SK-N-SH (cell line): ENCODE results near the gene PRRX2. TPM values are rescaled to one million over a fixed set of nuclear protein-coding genes. Genes with fewer than 3 reads are reported as not detected.

Experiments
- CTCF ChIA-PET: fragments of 300-600, 350-600 bp; formaldehyde crosslinking; extraction: SDS; loops from one replicate; lab custom pipeline; 2021; lab: Yijun Ruan, JAX
- POLR2A ChIA-PET: fragments of 350-600 bp; sonication (Branson Sonifier 250); formaldehyde crosslinking; extraction: SDS; loops from one replicate; lab custom pipeline; 2020; ENCODE audit warnings: antibody characterized with exemption, inconsistent platforms; lab: Yijun Ruan, JAX
- DNase-seq: peaks from one replicate; pipeline ENCODE4 v3.0.0; 2012
- H2AFZ ChIP-seq: fragments of 200-600 bp; sonication (generic); 2 replicates; pipeline ENCODE4 v1.8.1; 2016; ENCODE audit warnings: antibody characterized with exemption, mild to moderate bottlenecking, low read depth
- H3F3A ChIP-seq: fragments of 200-600 bp; sonication (generic); replicated peaks from 2 replicates; pipeline ENCODE3; 2016; ENCODE audit warnings: antibody characterized with exemption, mild to moderate bottlenecking; ENCODE audit not compliant: insufficient read depth
- H3K27ac ChIP-seq, 2 experiments: fragments of 200-500 bp in 1 of 2; fragments of 200-600 bp in 1 of 2; sonication (Bioruptor generic) in 1 of 2; sonication (generic), shearing (Covaris generic) in 1 of 2; 2 replicates each; pipeline versions ENCODE4 v1.5.1 to v1.6.1; 2014 to 2016; ENCODE audit warnings: low read depth in 2 of 2, inconsistent platforms in 1 of 2, low read length in 1 of 2, mild to moderate bottlenecking in 1 of 2, mixed read lengths in 1 of 2
- H3K27me3 ChIP-seq: fragments of 200-600 bp; sonication (generic), shearing (Covaris generic); 2 replicates; pipeline ENCODE4 v1.6.1; 2016; ENCODE audit warnings: mixed run types; ENCODE audit not compliant: insufficient read depth
- H3K36me3 ChIP-seq, 2 experiments: fragments of 200-500 bp in 1 of 2; fragments of 200-600 bp in 1 of 2; sonication (Bioruptor generic) in 1 of 2; sonication (generic) in 1 of 2; replicated peaks in 1 of 2; 2 replicates each; pipeline versions ENCODE3 to v1.5.1; 2014 to 2016; ENCODE audit warnings: low read length in 1 of 2, mild to moderate bottlenecking in 1 of 2; ENCODE audit not compliant: insufficient read depth in 2 of 2, control insufficient read depth in 1 of 2
- H3K4me1 ChIP-seq, 2 experiments: fragments of 200-500 bp in 1 of 2; fragments of 200-600 bp in 1 of 2; sonication (Bioruptor generic) in 1 of 2; sonication (generic), shearing (Covaris generic) in 1 of 2; 2 replicates each; pipeline versions ENCODE4 v1.5.1 to v1.6.1; 2014 to 2016; ENCODE audit warnings: low read depth in 1 of 2, low read length in 1 of 2, mixed run types in 1 of 2; ENCODE audit not compliant: insufficient read depth in 2 of 2, control insufficient read depth in 1 of 2
- H3K4me2 ChIP-seq: fragments of 200-600 bp; sonication (generic), shearing (Covaris generic); 2 replicates; pipeline ENCODE4 v1.6.1; 2017; ENCODE audit warnings: mixed run types
- H3K4me3 ChIP-seq, 2 experiments: fragments of 200-500 bp in 1 of 2; fragments of 200-600 bp in 1 of 2; sonication (Bioruptor generic) in 1 of 2; sonication (generic), shearing (Covaris generic) in 1 of 2; 2 replicates each; pipeline versions ENCODE4 v1.5.1 to v1.8.1; 2014 to 2016; ENCODE audit warnings: low read depth in 2 of 2, inconsistent platforms in 1 of 2, low read length in 1 of 2, mild to moderate bottlenecking in 1 of 2, mixed read lengths in 1 of 2, moderate library complexity in 1 of 2
- H3K79me2 ChIP-seq: fragments of 200-600 bp; sonication (generic); 2 replicates; pipeline ENCODE4 v1.8.1; 2017; ENCODE audit warnings: mild to moderate bottlenecking; ENCODE audit not compliant: insufficient read depth
- H3K9ac ChIP-seq: fragments of 200-600 bp; sonication (generic); 2 replicates; pipeline ENCODE4 v1.6.1; 2017; ENCODE audit warnings: mixed run types
- H3K9me2 ChIP-seq: fragments of 200-600 bp; sonication (generic); 2 replicates; pipeline ENCODE4 v1.6.1; 2017; ENCODE audit warnings: mixed run types
- H3K9me3 ChIP-seq: fragments of 200-600 bp; sonication (generic); 2 replicates; pipeline ENCODE4 v1.6.1; 2017; ENCODE audit warnings: mixed run types, mild to moderate bottlenecking, moderate library complexity
- H4K20me1 ChIP-seq: fragments of 200-600 bp; sonication (generic); 2 replicates; pipeline ENCODE4 v1.6.1; 2017; ENCODE audit warnings: mild to moderate bottlenecking, mixed run types; ENCODE audit not compliant: insufficient read depth
- FOXM1 ChIP-seq: IDR thresholded peaks from 2 replicates; pipeline ENCODE4 v1.4.0; 2012; ENCODE audit warnings: low read depth, mild to moderate bottlenecking
- GATA2 ChIP-seq: sonication (generic); formaldehyde crosslinking; IDR thresholded peaks from 2 replicates; pipeline ENCODE4 v1.5.0; 2020; ENCODE audit warnings: mild to moderate bottlenecking, missing genetic modification reagents
- JUND ChIP-seq: IDR thresholded peaks from 2 replicates; pipeline ENCODE4 v1.4.0; 2012
- MEF2A ChIP-seq: IDR thresholded peaks from 2 replicates; pipeline ENCODE4 v1.4.0; 2012; ENCODE audit warnings: low read depth, borderline replicate concordance
- MXI1 ChIP-seq: IDR thresholded peaks from 2 replicates; pipeline ENCODE4 v1.6.1; 2012; ENCODE audit warnings: mild to moderate bottlenecking, low read depth, low read length, improper control_type of control experiment
- POLR2AphosphoS5 ChIP-seq: IDR thresholded peaks from 2 replicates; pipeline ENCODE4 v1.6.1; 2012; ENCODE audit warnings: low read depth, low read length
- RAD21 ChIP-seq: IDR thresholded peaks from 2 replicates; pipeline ENCODE4 v1.6.1; 2012; ENCODE audit warnings: mild to moderate bottlenecking, low read length
- REST ChIP-seq: IDR thresholded peaks from 2 replicates; pipeline ENCODE4 v1.6.1; 2012; ENCODE audit warnings: mild to moderate bottlenecking, low read depth, low read length, moderate library complexity
- RFX5 ChIP-seq: IDR thresholded peaks from 2 replicates; pipeline ENCODE4 v1.6.1; 2012; ENCODE audit warnings: mild to moderate bottlenecking, improper control_type of control experiment, low read length
- SIN3A ChIP-seq: IDR thresholded peaks from 2 replicates; pipeline ENCODE4 v1.6.1; 2012; ENCODE audit warnings: low read depth, mild to moderate bottlenecking, low read length, moderate library complexity, borderline replicate concordance
- TEAD4 ChIP-seq: IDR thresholded peaks from 2 replicates; pipeline ENCODE4 v1.4.0; 2012; ENCODE audit warnings: mild to moderate bottlenecking, borderline replicate concordance; ENCODE audit not compliant: insufficient read depth
- YY1 ChIP-seq: IDR thresholded peaks from 2 replicates; pipeline ENCODE4 v1.4.0; 2012; ENCODE audit warnings: low read depth, mild to moderate bottlenecking
- WGBS: methylation state at CpG from one replicate; pipeline ENCODE4 v1.1.6; 2017; ENCODE audit warnings: low lambda C conversion rate; 5-methylcytosine and 5-hydroxymethylcytosine counted together
- polyA plus RNA-seq, 3 experiments: library from polyadenylated mRNA; depleted of rRNA; stranded (reverse); fragments of >200 nt; gene quantifications; 2 replicates each; pipeline ENCODE4 v1.2.3, GENCODE V29; 2012
- TF ChIP-seq, protein P1 (sequence below): fragments of 150-350 bp; IDR thresholded peaks from 2 replicates; pipeline ENCODE4 v1.6.1; 2016; ENCODE audit warnings: mild to moderate bottlenecking, low read depth, low read length
- TF ChIP-seq, protein P2 (sequence below): fragments of 200-600 bp; sonication (generic); IDR thresholded peaks from 2 replicates; pipeline ENCODE4 v1.6.1; 2017; ENCODE audit warnings: antibody characterized with exemption, mild to moderate bottlenecking, moderate library complexity

PRRX2 gene
- polyA plus RNA-seq, 1 of the 3 experiments (the other 2 are of a cell fraction): 0.84 TPM

DNA sequence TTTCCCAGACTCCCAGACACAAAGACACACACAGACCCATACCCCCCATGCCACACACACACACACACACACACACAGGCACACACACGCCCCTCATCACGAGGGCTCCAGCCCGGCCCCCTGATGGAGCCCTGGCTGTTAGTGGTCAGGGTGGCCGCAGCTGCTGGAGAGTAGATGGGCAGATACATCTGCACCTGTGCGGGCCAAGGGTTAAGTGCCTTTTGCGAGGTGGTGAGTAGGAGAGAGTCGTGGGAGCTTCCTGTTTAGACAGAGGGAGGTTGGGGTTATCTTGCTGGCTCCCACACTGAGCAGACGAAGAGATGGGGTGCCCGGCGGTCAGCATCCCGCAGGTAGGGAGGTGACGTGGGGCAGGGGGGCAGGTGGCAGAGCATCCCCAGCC lies 8.2 kb downstream of the PRRX2 start:
- H3F3A ChIP-seq: peaks cover 3% of the 10 kb centered on the region
- no peaks in the 10 kb centered on the region for H3K36me3 ChIP-seq
- H4K20me1 ChIP-seq: no peaks in the 10 kb centered on the region
- ChIA-PET POLR2A (interaction anchor here (1.0 kb wide), 1 partner anchor 33 kb away, joined by 3 read pairs; no protein-coding TSS in a partner anchor), CTCF (interaction anchor here (0.6 to 4.2 kb wide), 9 partner anchors 23 to 585 kb away, joined by 3 to 36 read pairs (median 5); partner anchors contain the start of gene C9orf50)
- no peaks in the 10 kb centered on the region for H3K9me3 ChIP-seq
- H3K4me3 ChIP-seq: no peak overlapping the region
- no peaks in the 10 kb centered on the region for H3K9me2 ChIP-seq
- H3K9ac ChIP-seq: no peak overlapping the region
- DNase-seq: peak; percentile 63
- no peak overlapping the region for H3K4me2 ChIP-seq
- WGBS: 84% methylated on average over 12 of the region's 12 CpGs
- H3K4me1 ChIP-seq: peaks cover 0 to 42% of the 10 kb centered on the region in 2 experiments; a peak in 2 of 4 replicates
- peaks cover 14% of the 10 kb centered on the region; the same call in 1 of the 2 replicates for H3K27me3 ChIP-seq
- H3K79me2 ChIP-seq: no peaks in the 10 kb centered on the region
- no peak overlapping the region for H2AFZ ChIP-seq
- H3K27ac ChIP-seq: peak overlapping the region in 1 of 2 experiments; percentile 86; a peak in 1 of 4 replicates
- TF ChIP-seq FOXM1 (no peak), JUND (no peak), GATA2 (CRISPR knock-in tag) (no peak), RFX5 (no peak), TEAD4 (no peak), YY1 (no peak), POLR2AphosphoS5 (no peak), MEF2A (no peak), RAD21 (no peak), MXI1 (no peak), REST (no peak), SIN3A (no peak)
- TF ChIP-seq, protein P1, sequence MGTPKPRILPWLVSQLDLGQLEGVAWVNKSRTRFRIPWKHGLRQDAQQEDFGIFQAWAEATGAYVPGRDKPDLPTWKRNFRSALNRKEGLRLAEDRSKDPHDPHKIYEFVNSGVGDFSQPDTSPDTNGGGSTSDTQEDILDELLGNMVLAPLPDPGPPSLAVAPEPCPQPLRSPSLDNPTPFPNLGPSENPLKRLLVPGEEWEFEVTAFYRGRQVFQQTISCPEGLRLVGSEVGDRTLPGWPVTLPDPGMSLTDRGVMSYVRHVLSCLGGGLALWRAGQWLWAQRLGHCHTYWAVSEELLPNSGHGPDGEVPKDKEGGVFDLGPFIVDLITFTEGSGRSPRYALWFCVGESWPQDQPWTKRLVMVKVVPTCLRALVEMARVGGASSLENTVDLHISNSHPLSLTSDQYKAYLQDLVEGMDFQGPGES: no peak
- TF ChIP-seq, protein P2, sequence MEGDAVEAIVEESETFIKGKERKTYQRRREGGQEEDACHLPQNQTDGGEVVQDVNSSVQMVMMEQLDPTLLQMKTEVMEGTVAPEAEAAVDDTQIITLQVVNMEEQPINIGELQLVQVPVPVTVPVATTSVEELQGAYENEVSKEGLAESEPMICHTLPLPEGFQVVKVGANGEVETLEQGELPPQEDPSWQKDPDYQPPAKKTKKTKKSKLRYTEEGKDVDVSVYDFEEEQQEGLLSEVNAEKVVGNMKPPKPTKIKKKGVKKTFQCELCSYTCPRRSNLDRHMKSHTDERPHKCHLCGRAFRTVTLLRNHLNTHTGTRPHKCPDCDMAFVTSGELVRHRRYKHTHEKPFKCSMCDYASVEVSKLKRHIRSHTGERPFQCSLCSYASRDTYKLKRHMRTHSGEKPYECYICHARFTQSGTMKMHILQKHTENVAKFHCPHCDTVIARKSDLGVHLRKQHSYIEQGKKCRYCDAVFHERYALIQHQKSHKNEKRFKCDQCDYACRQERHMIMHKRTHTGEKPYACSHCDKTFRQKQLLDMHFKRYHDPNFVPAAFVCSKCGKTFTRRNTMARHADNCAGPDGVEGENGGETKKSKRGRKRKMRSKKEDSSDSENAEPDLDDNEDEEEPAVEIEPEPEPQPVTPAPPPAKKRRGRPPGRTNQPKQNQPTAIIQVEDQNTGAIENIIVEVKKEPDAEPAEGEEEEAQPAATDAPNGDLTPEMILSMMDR: no peak
- TF ChIP-seq, all 33 proteins: peak for 0
